ENCODE measurements around the gene TIMMDC1.

The TIMMDC1 gene

DNA sequence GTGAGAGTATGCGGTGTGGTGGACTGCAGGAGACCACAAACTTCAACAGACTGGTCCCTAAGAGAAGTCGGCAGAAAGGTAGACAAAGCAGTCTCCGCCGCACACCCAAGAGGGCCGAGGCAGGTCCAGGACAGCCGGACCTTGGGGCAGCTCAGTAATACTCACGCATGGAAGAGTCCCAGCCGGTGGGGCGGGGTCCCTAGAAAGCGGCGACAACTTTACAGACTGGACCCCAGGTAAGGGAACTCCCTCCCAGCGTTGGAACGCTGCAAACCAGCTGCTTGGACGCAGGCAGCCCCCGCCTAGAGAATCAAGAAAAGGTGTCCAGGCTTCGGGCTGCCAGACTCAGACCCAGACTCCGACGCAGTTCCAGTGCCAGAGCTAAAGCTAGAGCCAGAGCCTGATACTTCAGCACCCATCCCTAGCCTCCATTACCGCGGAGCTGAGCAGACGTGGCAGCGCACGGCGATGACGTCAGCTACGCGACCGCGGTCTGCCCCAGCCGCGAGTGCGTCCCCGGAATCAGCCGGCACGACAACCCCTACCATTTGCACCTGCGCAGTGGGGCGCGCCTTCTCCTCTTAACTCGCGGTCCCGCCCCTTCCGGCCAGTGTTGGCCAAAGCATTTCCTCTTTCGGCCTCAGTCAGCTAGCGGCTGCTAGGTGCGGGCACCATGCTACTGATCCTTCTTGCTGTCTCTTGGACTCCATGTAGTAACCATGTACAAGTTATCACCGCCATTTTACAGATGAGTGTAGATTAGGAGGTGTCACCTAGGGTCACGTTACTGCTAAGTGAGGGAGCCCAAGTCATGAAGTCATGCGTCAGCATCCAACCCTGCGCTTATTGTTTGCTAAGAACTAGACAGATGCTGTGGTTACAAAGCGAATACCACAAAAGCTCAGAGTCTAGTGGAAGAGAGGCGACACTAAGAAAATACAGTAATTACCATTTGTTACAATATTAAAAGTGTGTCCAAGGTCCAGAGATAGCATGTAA is 34.9 kb upstream of the TIMMDC1 start, which contains the start of gene TMEM39A (continued):
- TF ChIP-seq ZNF548 (tag by site-specific recombination; IDR thresholded peaks at IDR 0.05) (no peak), ZNF138 (tag by site-specific recombination; IDR thresholded peaks at IDR 0.05; ENCODE audit: borderline replicate concordance) (no peak), ZBTB8A (tag by site-specific recombination; IDR thresholded peaks at IDR 0.05) (no peak), ZNF362 (tag by site-specific recombination; IDR thresholded peaks at IDR 0.05) (no peak), RBAK (tag by site-specific recombination; IDR thresholded peaks at IDR 0.05) (no peak), FEZF1 (tag by site-specific recombination; IDR thresholded peaks at IDR 0.05) (no peak), ZNF274 (IDR thresholded peaks at IDR 0.05; ENCODE audit: low read length) (no peak), ZNF274 (tag by site-specific recombination; IDR thresholded peaks at IDR 0.05; ENCODE audit: borderline replicate concordance) (no peak), ZNF639 (tag by site-specific recombination; IDR thresholded peaks at IDR 0.05) (0 out of 2 replicates have a peak, but pooled peaks have one; percentile 23), ZBTB21 (tag by site-specific recombination; IDR thresholded peaks at IDR 0.05) (peak; percentile 43; the same call in 1 of the 2 replicates), ZFP3 (tag by site-specific recombination; IDR thresholded peaks at IDR 0.05; ENCODE audit: low read depth) (no peak), PRDM1 (tag by site-specific recombination; IDR thresholded peaks at IDR 0.05) (no peak), ZNF214 (tag by site-specific recombination; IDR thresholded peaks at IDR 0.05; ENCODE audit: borderline replicate concordance) (no peak), BCL11B (tag by site-specific recombination; IDR thresholded peaks at IDR 0.05; ENCODE audit: low read depth) (no peak), ZFP37 (tag by site-specific recombination; IDR thresholded peaks at IDR 0.05) (no peak), ZNF24 (tag by site-specific recombination; IDR thresholded peaks at IDR 0.05) (no peak), ZNF18 (tag by site-specific recombination; IDR thresholded peaks at IDR 0.05) (no peak), ZFP41 (tag by site-specific recombination; IDR thresholded peaks at IDR 0.05; ENCODE audit: borderline replicate concordance) (no peak), ZNF248 (tag by site-specific recombination; IDR thresholded peaks at IDR 0.05) (no peak), ZNF658 (tag by site-specific recombination; IDR thresholded peaks at IDR 0.05) (no peak), ZNF169 (tag by site-specific recombination; IDR thresholded peaks at IDR 0.05) (no peak), ZNF433 (tag by site-specific recombination; IDR thresholded peaks at IDR 0.05; ENCODE audit: low read depth) (no peak), MYNN (tag by site-specific recombination; IDR thresholded peaks at IDR 0.05; ENCODE audit: borderline replicate concordance) (no peak), ZNF391 (tag by site-specific recombination; IDR thresholded peaks at IDR 0.05; ENCODE audit: borderline replicate concordance, low read depth) (no peak), ZBTB48 (tag by site-specific recombination; IDR thresholded peaks at IDR 0.05) (peak; percentile 99), ZNF549 (tag by site-specific recombination; IDR thresholded peaks at IDR 0.05) (no peak)
- TF ChIP-seq, protein P1, sequence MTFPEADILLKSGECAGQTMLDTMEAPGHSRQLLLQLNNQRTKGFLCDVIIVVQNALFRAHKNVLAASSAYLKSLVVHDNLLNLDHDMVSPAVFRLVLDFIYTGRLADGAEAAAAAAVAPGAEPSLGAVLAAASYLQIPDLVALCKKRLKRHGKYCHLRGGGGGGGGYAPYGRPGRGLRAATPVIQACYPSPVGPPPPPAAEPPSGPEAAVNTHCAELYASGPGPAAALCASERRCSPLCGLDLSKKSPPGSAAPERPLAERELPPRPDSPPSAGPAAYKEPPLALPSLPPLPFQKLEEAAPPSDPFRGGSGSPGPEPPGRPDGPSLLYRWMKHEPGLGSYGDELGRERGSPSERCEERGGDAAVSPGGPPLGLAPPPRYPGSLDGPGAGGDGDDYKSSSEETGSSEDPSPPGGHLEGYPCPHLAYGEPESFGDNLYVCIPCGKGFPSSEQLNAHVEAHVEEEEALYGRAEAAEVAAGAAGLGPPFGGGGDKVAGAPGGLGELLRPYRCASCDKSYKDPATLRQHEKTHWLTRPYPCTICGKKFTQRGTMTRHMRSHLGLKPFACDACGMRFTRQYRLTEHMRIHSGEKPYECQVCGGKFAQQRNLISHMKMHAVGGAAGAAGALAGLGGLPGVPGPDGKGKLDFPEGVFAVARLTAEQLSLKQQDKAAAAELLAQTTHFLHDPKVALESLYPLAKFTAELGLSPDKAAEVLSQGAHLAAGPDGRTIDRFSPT (tag by site-specific recombination; IDR thresholded peaks at IDR 0.05) = no peak
- TF ChIP-seq, protein P2, sequence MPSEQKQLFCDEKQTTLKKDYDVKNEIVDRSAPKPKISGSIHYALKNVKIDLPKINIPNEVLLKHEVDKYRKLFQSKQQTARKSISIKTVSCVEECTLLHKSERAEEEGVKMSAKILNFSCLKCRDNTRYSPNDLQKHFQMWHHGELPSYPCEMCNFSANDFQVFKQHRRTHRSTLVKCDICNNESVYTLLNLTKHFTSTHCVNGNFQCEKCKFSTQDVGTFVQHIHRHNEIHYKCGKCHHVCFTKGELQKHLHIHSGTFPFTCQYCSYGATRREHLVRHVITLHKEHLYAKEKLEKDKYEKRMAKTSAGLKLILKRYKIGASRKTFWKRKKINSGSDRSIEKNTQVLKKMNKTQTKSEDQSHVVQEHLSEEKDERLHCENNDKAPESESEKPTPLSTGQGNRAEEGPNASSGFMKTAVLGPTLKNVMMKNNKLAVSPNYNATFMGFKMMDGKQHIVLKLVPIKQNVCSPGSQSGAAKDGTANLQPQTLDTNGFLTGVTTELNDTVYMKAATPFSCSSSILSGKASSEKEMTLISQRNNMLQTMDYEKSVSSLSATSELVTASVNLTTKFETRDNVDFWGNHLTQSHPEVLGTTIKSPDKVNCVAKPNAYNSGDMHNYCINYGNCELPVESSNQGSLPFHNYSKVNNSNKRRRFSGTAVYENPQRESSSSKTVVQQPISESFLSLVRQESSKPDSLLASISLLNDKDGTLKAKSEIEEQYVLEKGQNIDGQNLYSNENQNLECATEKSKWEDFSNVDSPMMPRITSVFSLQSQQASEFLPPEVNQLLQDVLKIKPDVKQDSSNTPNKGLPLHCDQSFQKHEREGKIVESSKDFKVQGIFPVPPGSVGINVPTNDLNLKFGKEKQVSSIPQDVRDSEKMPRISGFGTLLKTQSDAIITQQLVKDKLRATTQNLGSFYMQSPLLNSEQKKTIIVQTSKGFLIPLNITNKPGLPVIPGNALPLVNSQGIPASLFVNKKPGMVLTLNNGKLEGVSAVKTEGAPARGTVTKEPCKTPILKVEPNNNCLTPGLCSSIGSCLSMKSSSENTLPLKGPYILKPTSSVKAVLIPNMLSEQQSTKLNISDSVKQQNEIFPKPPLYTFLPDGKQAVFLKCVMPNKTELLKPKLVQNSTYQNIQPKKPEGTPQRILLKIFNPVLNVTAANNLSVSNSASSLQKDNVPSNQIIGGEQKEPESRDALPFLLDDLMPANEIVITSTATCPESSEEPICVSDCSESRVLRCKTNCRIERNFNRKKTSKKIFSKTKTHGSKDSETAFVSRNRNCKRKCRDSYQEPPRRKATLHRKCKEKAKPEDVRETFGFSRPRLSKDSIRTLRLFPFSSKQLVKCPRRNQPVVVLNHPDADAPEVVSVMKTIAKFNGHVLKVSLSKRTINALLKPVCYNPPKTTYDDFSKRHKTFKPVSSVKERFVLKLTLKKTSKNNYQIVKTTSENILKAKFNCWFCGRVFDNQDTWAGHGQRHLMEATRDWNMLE (tag by site-specific recombination; conservative IDR thresholded peaks at IDR 0.05; ENCODE audit: low read depth) = peak; percentile 87
